ENCODE results near the gene PYURF. TPM values are rescaled to one million over a fixed set of nuclear protein-coding genes. Genes with fewer than 3 reads are reported as not detected.

PYURF gene
- polyA plus RNA-seq, 1 experiment = 34.9 TPM

GRCh38 chr4:88518911-88519310 lies 4.7 kb downstream of the PYURF start:
- Histone ChIP-seq H3K4me3 (ENCODE audit: low read depth, low read length) (no peak overlapping the region), H3K27me3 (ENCODE audit: control insufficient read depth, insufficient read depth, low read length) (no peaks in the 10 kb centered on the region), H3K36me3 (ENCODE audit: control insufficient read depth, insufficient read depth, low read length) (peaks cover 2% of the 10 kb centered on the region)
- no peak for TF ChIP-seq CTCF (IDR thresholded peaks at IDR 0.05; ENCODE audit: insufficient read depth, low read depth, low read length)
- ChIA-PET POLR2A (no interaction called here), CTCF (no interaction called here)
- DNase-seq (ENCODE audit: low read depth) = no peak

- POLR2A ChIA-PET = no interaction called here
- DNase-seq (ENCODE audit: low read depth) = no peak
- no peak for TF ChIP-seq CTCF (IDR thresholded peaks at IDR 0.05; ENCODE audit: insufficient read depth, low read depth, low read length)
- CTCF ChIA-PET = interaction anchor here (1.5 to 11.7 kb wide), 3 partner anchors 10 to 301 kb away, joined by 3 to 125 read pairs (median 3); no protein-coding TSS in a partner anchor
- H3K36me3 ChIP-seq (ENCODE audit: control insufficient read depth, insufficient read depth, low read length) = peaks cover 2% of the 10 kb centered on the region
- H3K4me3 ChIP-seq (ENCODE audit: low read depth, low read length) = no peak overlapping the region
- no peaks in the 10 kb centered on the region for H3K27me3 ChIP-seq (ENCODE audit: control insufficient read depth, insufficient read depth, low read length)
Observed at GRCh38 chr4:88517825-88518224, 5.8 kb downstream of the PYURF start.

- CTCF ChIA-PET = interaction anchor here (1.2 to 11.7 kb wide), 6 partner anchors 9 to 313 kb away, joined by 3 to 125 read pairs (median 3); no protein-coding TSS in a partner anchor
- POLR2A ChIA-PET = no interaction called here
- peaks cover 2% of the 10 kb centered on the region for H3K36me3 ChIP-seq (ENCODE audit: control insufficient read depth, insufficient read depth, low read length)
Observed at GRCh38 chr4:88516746-88517145, 6.8 kb downstream of the PYURF start.

GRCh38 chr4:88514557-88515511 lies 8.7 kb downstream of the PYURF start:
- H3K4me3 ChIP-seq (ENCODE audit: low read depth, low read length) = no peak overlapping the region
- POLR2A ChIA-PET = no interaction called here

More at GRCh38 chr4:88516746-88517145, 6.8 kb downstream of the PYURF start:
- DNase-seq (ENCODE audit: low read depth) = no peak
- TF ChIP-seq CTCF (IDR thresholded peaks at IDR 0.05; ENCODE audit: insufficient read depth, low read depth, low read length) = no peak
- Histone ChIP-seq H3K4me3 (ENCODE audit: low read depth, low read length) (no peak overlapping the region), H3K27me3 (ENCODE audit: control insufficient read depth, insufficient read depth, low read length) (no peaks in the 10 kb centered on the region)

More at GRCh38 chr4:88514557-88515511, 8.7 kb downstream of the PYURF start:
- CTCF ChIA-PET = interaction anchor here (0.6 to 11.7 kb wide), 22 partner anchors 7 to 846 kb away, joined by 3 to 125 read pairs (median 4); partner anchors contain the start of genes HERC5, HERC6, PPM1K and PYURF
- TF ChIP-seq CTCF (IDR thresholded peaks at IDR 0.05; ENCODE audit: insufficient read depth, low read depth, low read length) = no peak
- H3K27me3 ChIP-seq (ENCODE audit: control insufficient read depth, insufficient read depth, low read length) = no peaks in the 10 kb centered on the region
- no peak for DNase-seq (ENCODE audit: low read depth)
- no peaks in the 10 kb centered on the region for H3K36me3 ChIP-seq (ENCODE audit: control insufficient read depth, insufficient read depth, low read length)

All from BJ (cell line).